Osteocyte (in vitro differentiated cells): Measurements from ENCODE around the gene METTL22. TPM values are rescaled to one million over a fixed set of nuclear protein-coding genes. Genes with fewer than 3 reads are reported as not detected.
A peak's percentile ranks its signal among the peaks of the same experiment; 100 is the strongest.

ENCODE experiments used
- DNase-seq: peaks from one replicate; pipeline ENCODE4 v3.0.0; 2021; ENCODE audit warnings: mixed read lengths; ENCODE audit not compliant: unreplicated experiment; ENCODE audit errors: extremely low spot score
- H3K27ac Mint-ChIP-seq: one replicate; pipeline ENCODE4 v1.8.0; 2021; ENCODE audit warnings: mild to moderate bottlenecking, mixed read lengths; ENCODE audit not compliant: unreplicated experiment
- H3K27me3 Mint-ChIP-seq: one replicate; pipeline ENCODE4 v1.8.0; 2021; ENCODE audit warnings: mixed read lengths; ENCODE audit not compliant: unreplicated experiment
- H3K36me3 Mint-ChIP-seq: one replicate; pipeline ENCODE4 v1.8.0; 2021; ENCODE audit warnings: mixed read lengths; ENCODE audit not compliant: unreplicated experiment
- H3K4me1 Mint-ChIP-seq: one replicate; pipeline ENCODE4 v1.8.0; 2021; ENCODE audit warnings: mixed read lengths; ENCODE audit not compliant: unreplicated experiment
- H3K4me3 Mint-ChIP-seq: one replicate; pipeline ENCODE4 v1.8.0; 2021; ENCODE audit warnings: mild to moderate bottlenecking, moderate library complexity, mixed read lengths; ENCODE audit not compliant: unreplicated experiment
- H3K9me3 Mint-ChIP-seq: one replicate; pipeline ENCODE4 v1.8.0; 2021; ENCODE audit warnings: mixed read lengths; ENCODE audit not compliant: unreplicated experiment
- CTCF ChIP-seq: fragments of 200-600 bp; sonication (generic); IDR thresholded peaks from 2 replicates; pipeline ENCODE4 v1.5.0; 2021; ENCODE audit warnings: antibody characterized with exemption, mild to moderate bottlenecking, moderate library complexity
- total RNA-seq: library from RNA; stranded (reverse); gene quantifications from 2 replicates; pipeline ENCODE4 v1.2.1, GENCODE V29; 2021

METTL22 gene
- total RNA-seq, 1 donor from 2014 or later, result 40.1 TPM

DNA sequence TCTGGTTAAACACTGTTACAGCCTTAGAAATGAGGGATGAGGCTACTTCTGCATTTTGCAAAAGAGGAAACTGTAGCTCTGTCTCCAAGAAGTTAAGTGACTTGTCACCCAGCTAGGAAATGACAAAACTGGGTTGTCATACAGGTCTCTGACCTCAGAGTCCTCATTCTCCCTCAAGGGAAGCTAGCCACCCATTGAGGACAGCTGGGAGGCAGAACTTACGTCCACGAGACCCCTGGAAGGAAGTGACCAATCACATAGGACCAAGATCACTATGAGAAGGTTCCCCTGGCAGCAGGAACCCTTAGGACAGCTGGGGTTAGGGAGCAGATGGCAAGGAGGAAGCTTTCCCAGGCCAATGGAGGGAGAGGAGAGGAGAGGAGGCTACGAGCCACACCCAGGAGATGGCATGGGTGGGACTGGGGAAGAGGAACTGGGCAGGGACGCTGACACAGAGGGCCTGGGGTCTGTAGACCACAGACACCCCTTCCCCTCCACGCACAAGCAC is 11.2 kb downstream of the METTL22 start:
- Mint-ChIP-seq H3K9me3 (no peaks in the 10 kb centered on the region), H3K4me1 (no peaks in the 10 kb centered on the region), H3K27me3 (no peaks in the 10 kb centered on the region), H3K36me3 (peaks cover 49% of the 10 kb centered on the region), H3K27ac (no peak overlapping the region), H3K4me3 (no peak overlapping the region)
- no peak for TF ChIP-seq CTCF
- no peak for DNase-seq

- Mint-ChIP-seq H3K36me3 (peaks cover 51% of the 10 kb centered on the region), H3K27me3 (no peaks in the 10 kb centered on the region), H3K4me3 (no peak overlapping the region), H3K4me1 (no peaks in the 10 kb centered on the region), H3K27ac (no peak overlapping the region), H3K9me3 (no peaks in the 10 kb centered on the region)
- DNase-seq, result no peak
- TF ChIP-seq CTCF, result peak; percentile 46
These were observed 13.7 kb downstream of the METTL22 start for GRCh38 chr16:8634991-8635736.

- Mint-ChIP-seq H3K9me3 (no peaks in the 10 kb centered on the region), H3K36me3 (peaks cover 64% of the 10 kb centered on the region)
These were observed 18.2 kb downstream of the METTL22 start for GRCh38 chr16:8639694-8640093.

GRCh38 chr16:8641671-8642070 is 20.2 kb downstream of the METTL22 start:
- H3K27ac Mint-ChIP-seq, result no peak overlapping the region
- H3K4me1 Mint-ChIP-seq, result no peaks in the 10 kb centered on the region
- no peak for DNase-seq
- no peaks in the 10 kb centered on the region for H3K27me3 Mint-ChIP-seq
- no peak overlapping the region for H3K4me3 Mint-ChIP-seq
- no peak for TF ChIP-seq CTCF
- peaks cover 68% of the 10 kb centered on the region for H3K36me3 Mint-ChIP-seq
- H3K9me3 Mint-ChIP-seq, result no peaks in the 10 kb centered on the region

More at GRCh38 chr16:8639694-8640093, 18.2 kb downstream of the METTL22 start:
- no peak for TF ChIP-seq CTCF
- no peak overlapping the region for H3K27ac Mint-ChIP-seq
- no peak for DNase-seq
- H3K4me1 Mint-ChIP-seq, result no peaks in the 10 kb centered on the region
- H3K27me3 Mint-ChIP-seq, result no peaks in the 10 kb centered on the region
- no peak overlapping the region for H3K4me3 Mint-ChIP-seq

GRCh38 chr16:8642146-8642545 is 20.6 kb downstream of the METTL22 start:
- no peaks in the 10 kb centered on the region for H3K27me3 Mint-ChIP-seq
- no peak for TF ChIP-seq CTCF
- no peak overlapping the region for H3K4me3 Mint-ChIP-seq
- no peak overlapping the region for H3K27ac Mint-ChIP-seq
- H3K9me3 Mint-ChIP-seq, result no peaks in the 10 kb centered on the region
- DNase-seq, result no peak
- H3K36me3 Mint-ChIP-seq, result peaks cover 72% of the 10 kb centered on the region
- H3K4me1 Mint-ChIP-seq, result no peaks in the 10 kb centered on the region
